ENCODE results near the gene TICRR. TPM values are rescaled to one million over a fixed set of nuclear protein-coding genes. Genes with fewer than 3 reads are reported as not detected.

TICRR gene
- total and polyA plus RNA-seq, 2 of the 8 experiments (the other 6 are each of a cell fraction or from before 2014, with no cell fraction given): 13.1 to 34.8 TPM

DNA sequence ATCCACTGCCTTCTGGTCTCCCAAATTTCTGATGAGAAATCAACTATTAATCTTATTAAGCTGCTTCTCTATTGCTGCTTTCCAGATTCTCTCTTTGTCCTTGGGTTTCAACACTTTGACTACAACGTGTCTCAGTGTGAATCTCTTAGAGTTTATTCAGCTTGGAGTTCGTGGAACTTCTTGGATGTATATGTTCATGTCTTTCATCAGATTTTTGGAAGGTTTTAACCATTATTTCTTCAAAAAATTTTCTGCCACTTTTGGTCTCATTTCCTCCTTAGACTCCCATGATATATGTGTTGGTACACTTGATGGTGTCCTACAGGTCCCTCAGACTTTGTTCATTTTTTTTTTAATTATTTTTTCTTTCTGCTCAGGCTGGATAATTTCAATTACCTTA is 36.0 kb downstream of the TICRR start:
- H2BK15ac ChIP-seq (ENCODE audit: low read length): no peak overlapping the region
- H2BK120ac ChIP-seq (replicated peaks; ENCODE audit: low read depth, low read length): no peak overlapping the region
- FAIRE-seq (no peak), DNase-seq (ENCODE audit: low read depth in 1 of 2, low spot score in 2 of 2) (no peak)
- no peak for TF ChIP-seq CTBP2 (IDR thresholded peaks at IDR 0.05; ENCODE audit: borderline replicate concordance, insufficient read depth, insufficient read length, low read length)
- no peak for TF ChIP-seq TAF1 (IDR thresholded peaks at IDR 0.05; ENCODE audit: low read depth, low read length)
- no peak for TF ChIP-seq YY1 (IDR thresholded peaks at IDR 0.05; ENCODE audit: low read depth, low read length)
- TF ChIP-seq SP1 (IDR thresholded peaks at IDR 0.05; ENCODE audit: low read depth, low read length): no peak
- no peak for TF ChIP-seq POLR2A (IDR thresholded peaks at IDR 0.05; ENCODE audit: control extremely low read depth in 1 of 2, low read depth in 2 of 2, low read length in 2 of 2)
- no peak for TF ChIP-seq NRF1 (IDR thresholded peaks at IDR 0.05; ENCODE audit: low read depth, low read length)
- TF ChIP-seq CBX5 (IDR thresholded peaks at IDR 0.05; ENCODE audit: low read depth, low read length): no peak
- TF ChIP-seq KDM1A (IDR thresholded peaks at IDR 0.05; ENCODE audit: borderline replicate concordance, low read length): no peak
- no peak for TF ChIP-seq CHD1 (IDR thresholded peaks at IDR 0.05; ENCODE audit: low read depth, low read length)
- TF ChIP-seq CBX8 (IDR thresholded peaks at IDR 0.05; ENCODE audit: borderline replicate concordance, low read depth, low read length): no peak
- TF ChIP-seq POU5F1 (IDR thresholded peaks at IDR 0.05; ENCODE audit: low read depth, low read length): no peak
- no peak for TF ChIP-seq RBBP5 (IDR thresholded peaks at IDR 0.05; ENCODE audit: borderline replicate concordance, low read depth, low read length)
- TF ChIP-seq HDAC2 (IDR thresholded peaks at IDR 0.05; ENCODE audit: borderline replicate concordance in 1 of 2, low read depth in 2 of 2, low read length in 2 of 2): no peak
- TF ChIP-seq KDM5A (IDR thresholded peaks at IDR 0.05; ENCODE audit: low read length): no peak
- no peak for TF ChIP-seq BCL11A (IDR thresholded peaks at IDR 0.05; ENCODE audit: low read depth in 2 of 2, low read length in 2 of 2)
- H2AFZ ChIP-seq (ENCODE audit: low read length): no peak overlapping the region
- no peak overlapping the region for H4K5ac ChIP-seq (ENCODE audit: insufficient read length, low read depth, low read length)
- H3K18ac ChIP-seq (ENCODE audit: extremely low read depth, low read length): no peak overlapping the region
- H3K36me3 ChIP-seq (ENCODE audit: control insufficient read depth in 2 of 4, insufficient read depth in 4 of 4, low read length in 3 of 4): peaks cover 7 to 84% (median 55%) of the 10 kb centered on the region in 4 experiments
- H4K20me1 ChIP-seq (replicated peaks in 1 of 2; ENCODE audit: control insufficient read depth in 1 of 2, insufficient read depth in 2 of 2, low read length in 2 of 2): peaks cover 1 to 4% of the 10 kb centered on the region in 2 experiments
- H3K4me3 ChIP-seq (ENCODE audit: extremely low read depth in 1 of 4, insufficient read depth in 2 of 4, low read depth in 3 of 4, low read length in 4 of 4): no peak overlapping the region
- H3K9me3 ChIP-seq (ENCODE audit: insufficient read depth in 2 of 2, low read depth in 1 of 2, low read length in 1 of 2): no peaks in the 10 kb centered on the region
- no peak overlapping the region for H2BK20ac ChIP-seq (ENCODE audit: low read length)
- H3K23me2 ChIP-seq (ENCODE audit: low read depth, low read length): no peaks in the 10 kb centered on the region
- 90% methylated on average over 2 of the region's 2 CpGs; no CpG with 5 or more reads in 1 of the 2 experiments for WGBS, 2 experiments (ENCODE audit: extremely low coverage in 1 of 2, insufficient coverage in 1 of 2, insufficient read length in 1 of 2, insufficient replicate concordance in 2 of 2, low coverage in 1 of 2, low lambda C conversion rate in 2 of 2, missing lambda C conversion rate in 1 of 2)
- no peak overlapping the region for H3K4ac ChIP-seq (replicated peaks; ENCODE audit: insufficient read length, low read depth, low read length)
- POLR2A ChIA-PET (ENCODE audit: partially characterized antibody): interaction anchor here (0.6 to 1.8 kb wide), 5 partner anchors 9 to 125 kb away, joined by 3 to 6 read pairs (median 3); partner anchors contain the start of gene TICRR
- H3K27me3 ChIP-seq (replicated peaks in 1 of 4; ENCODE audit: control insufficient read depth in 3 of 4, extremely low read depth in 1 of 4, insufficient read depth in 3 of 4, low read length in 3 of 4): no peaks in the 10 kb centered on the region
- no peak overlapping the region for H2AK5ac ChIP-seq (ENCODE audit: low read depth, low read length)
- no peak overlapping the region for H3K27ac ChIP-seq (ENCODE audit: low read depth, low read length)
- H3K79me2 ChIP-seq (ENCODE audit: control insufficient read depth in 1 of 2, insufficient read depth in 2 of 2, low read length in 2 of 2): peaks cover 0 to 4% of the 10 kb centered on the region in 2 experiments; a peak in 1 of 4 replicates
- no peak overlapping the region for H3K9ac ChIP-seq (replicated peaks in 1 of 4; ENCODE audit: extremely low read depth in 1 of 4, low read depth in 3 of 4, low read length in 3 of 4)
- H4K91ac ChIP-seq (replicated peaks; ENCODE audit: insufficient read length, low read length): no peak overlapping the region
- H3K79me1 ChIP-seq (ENCODE audit: low read depth, low read length): no peaks in the 10 kb centered on the region
- H3K56ac ChIP-seq (replicated peaks; ENCODE audit: insufficient read length, low read depth, low read length): no peak overlapping the region
- no peak overlapping the region for H3K14ac ChIP-seq (ENCODE audit: insufficient read length)
- H3K23ac ChIP-seq (ENCODE audit: insufficient read length): no peak overlapping the region
- no peak overlapping the region for H2BK5ac ChIP-seq (ENCODE audit: low read depth, low read length)
- H3K4me2 ChIP-seq (ENCODE audit: insufficient read depth in 1 of 2, low read depth in 2 of 2, low read length in 2 of 2): no peak overlapping the region
- H4K8ac ChIP-seq (ENCODE audit: extremely low read depth, insufficient read depth, low read length): no peak overlapping the region
- CTCF ChIA-PET (ENCODE audit: partially characterized antibody): interaction anchor here (0.8 to 1.6 kb wide), 5 partner anchors 9 to 404 kb away, joined by 3 to 5 read pairs (median 3); no protein-coding TSS in a partner anchor
- H3K4me1 ChIP-seq (replicated peaks in 1 of 4; ENCODE audit: control insufficient read depth in 3 of 4, insufficient read depth in 4 of 4, low read length in 3 of 4): no peaks in the 10 kb centered on the region
- no peak overlapping the region for H2BK12ac ChIP-seq (ENCODE audit: low read depth, low read length)
